Esophagus squamous epithelium (tissue), 4 donors: ENCODE results near the gene SMARCAL1.

Experiments used
- CTCF ChIP-seq, 6 experiments: fragments of 450-650 bp in 4 of 6; fragments of 200-600 bp in 2 of 6; sonication (generic) in 2 of 6; IDR thresholded peaks; one replicate each; pipeline ENCODE4 v1.5.1; 2016 to 2019; ENCODE audit warnings: antibody characterized with exemption in 6 of 6, mild to moderate bottlenecking in 4 of 6, moderate library complexity in 4 of 6
- POLR2A ChIP-seq, 4 donors: fragments of 450-650 bp; IDR thresholded peaks; one replicate each; pipeline ENCODE4 v1.6.1; 2017; ENCODE audit warnings: antibody characterized with exemption in 4 of 4, mild to moderate bottlenecking in 4 of 4, moderate library complexity in 3 of 4

GRCh38 chr2:216475767-216476166 is 63.5 kb downstream of the SMARCAL1 start:
- TF ChIP-seq CTCF (IDR thresholded peaks at IDR 0.05) (no peak), POLR2A (IDR thresholded peaks at IDR 0.05) (no peak)
